Sigmoid colon (tissue), 4 donors: Measurements from ENCODE around the gene SLC50A1.

Source experiments
- CTCF ChIP-seq, 4 experiments: fragments of 450-650 bp in 3 of 4; fragments of 200-600 bp in 1 of 4; IDR thresholded peaks; one replicate each; pipeline ENCODE4 v1.5.1; 2016 to 2019; ENCODE audit warnings: antibody characterized with exemption in 4 of 4, mild to moderate bottlenecking in 3 of 4, moderate library complexity in 2 of 4
- EP300 ChIP-seq, 4 donors: sonication (generic); formaldehyde crosslinking; IDR thresholded peaks; one replicate each; pipeline ENCODE4 v1.6.1; 2017; ENCODE audit warnings: antibody characterized with exemption in 4 of 4
- POLR2A ChIP-seq, 2 donors: fragments of 450-650 bp; IDR thresholded peaks; one replicate each; pipeline ENCODE4 v1.6.1; 2016; ENCODE audit warnings: antibody characterized with exemption in 2 of 2, mild to moderate bottlenecking in 2 of 2, moderate library complexity in 2 of 2
- POLR2AphosphoS5 ChIP-seq, 4 donors: sonication (generic); formaldehyde crosslinking; IDR thresholded peaks; one replicate each; pipeline ENCODE4 v1.6.1; 2017; ENCODE audit warnings: antibody characterized with exemption in 4 of 4

DNA sequence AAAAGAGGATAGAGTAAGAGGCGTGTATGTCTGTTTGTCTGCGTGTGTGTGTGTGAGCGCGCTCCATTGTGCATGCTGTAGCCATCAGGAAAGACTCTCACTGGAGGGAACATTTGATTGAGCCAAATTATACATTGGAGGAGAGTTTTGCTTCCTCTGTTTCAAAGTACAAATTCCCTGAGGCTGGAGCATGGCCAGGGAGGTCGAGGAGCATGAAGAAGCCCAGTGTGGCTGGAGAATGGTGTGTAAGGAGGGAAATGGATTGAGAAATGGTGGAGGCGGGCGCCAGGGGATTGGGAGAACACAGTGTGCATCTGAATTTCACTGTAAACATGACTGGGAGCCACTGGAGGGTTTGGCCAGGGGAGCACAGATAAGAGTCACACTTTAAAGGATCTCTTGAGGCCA is 30.0 kb upstream of the SLC50A1 start:
- TF ChIP-seq POLR2A (IDR thresholded peaks at IDR 0.05) = no peak
- no peak for TF ChIP-seq EP300 (IDR thresholded peaks at IDR 0.05)
- no peak for TF ChIP-seq CTCF (IDR thresholded peaks at IDR 0.05)
- no peak for TF ChIP-seq POLR2AphosphoS5 (IDR thresholded peaks at IDR 0.05)
